SW 1271 (cell line): ENCODE measurements around the gene GRIK2.
"Not testable (repeated sequence)": the region's sequence is repeated elsewhere in the genome, so short reads cannot be mapped to it uniquely, and the experiment has no call there.

ENCODE experiments used
- DNase-seq, 2 experiments: peaks; one replicate each; lab custom pipeline; 2025; lab: John Stamatoyannopoulos, UW

GRIK2 gene

DNA sequence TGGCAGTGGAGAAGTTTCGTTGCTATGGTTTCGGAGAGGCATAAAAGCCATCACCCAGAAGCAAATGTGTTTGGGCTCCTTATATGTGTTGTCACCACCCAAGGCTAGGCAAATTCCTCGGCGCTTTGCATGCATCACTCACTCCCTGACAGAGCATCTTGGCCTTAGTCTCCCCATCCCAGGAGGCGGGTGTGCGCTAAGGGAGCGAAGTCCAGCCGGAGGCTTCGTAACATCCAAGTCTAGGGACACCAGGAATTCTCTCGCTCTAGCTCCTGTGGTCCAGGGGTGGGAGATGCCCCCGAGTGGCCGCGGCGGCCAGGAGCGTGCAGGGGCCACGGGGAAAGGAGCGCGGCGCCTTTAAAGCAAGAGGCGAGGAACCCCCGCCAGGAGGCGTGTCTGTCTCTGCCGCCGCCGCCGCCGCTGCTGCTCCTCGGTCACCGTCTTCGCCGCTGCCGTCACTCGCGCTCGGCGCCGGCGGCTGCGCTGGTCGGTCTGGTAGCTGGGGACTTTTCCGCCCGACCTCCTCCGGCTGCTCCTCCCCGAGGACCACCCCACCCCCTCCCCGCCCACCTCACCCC is at the start of gene GRIK2:
GRIK2 (plus strand) TSS at position 458 of the 578 bp plus-strand sequence.
- peak in 1 of 2 experiments; percentile 39 for DNase-seq

- DNase-seq: no peak
These were observed 48.6 kb upstream of the GRIK2 start for GRCh38 chr6:101344885-101345284.

DNA sequence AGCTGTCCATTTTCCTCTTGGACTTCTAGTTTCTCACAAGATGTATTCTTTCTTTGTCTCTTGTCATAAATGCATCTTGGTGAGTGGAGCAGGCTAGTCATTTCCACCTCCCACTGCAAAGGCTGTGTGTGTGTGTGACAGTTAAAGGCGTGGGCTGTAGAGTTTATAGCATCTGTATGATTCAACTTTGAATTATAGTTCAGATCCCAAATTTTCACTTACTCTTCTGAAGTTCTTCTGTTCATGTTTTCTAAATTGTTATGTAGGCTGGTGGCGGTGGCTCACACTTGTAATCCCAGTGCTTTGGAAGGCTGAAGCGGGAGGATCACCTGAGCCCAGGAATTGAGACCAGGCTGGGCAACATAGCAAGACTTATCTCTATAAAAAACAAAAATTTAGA is 44.7 kb upstream of the GRIK2 start:
- no peak for DNase-seq

DNA sequence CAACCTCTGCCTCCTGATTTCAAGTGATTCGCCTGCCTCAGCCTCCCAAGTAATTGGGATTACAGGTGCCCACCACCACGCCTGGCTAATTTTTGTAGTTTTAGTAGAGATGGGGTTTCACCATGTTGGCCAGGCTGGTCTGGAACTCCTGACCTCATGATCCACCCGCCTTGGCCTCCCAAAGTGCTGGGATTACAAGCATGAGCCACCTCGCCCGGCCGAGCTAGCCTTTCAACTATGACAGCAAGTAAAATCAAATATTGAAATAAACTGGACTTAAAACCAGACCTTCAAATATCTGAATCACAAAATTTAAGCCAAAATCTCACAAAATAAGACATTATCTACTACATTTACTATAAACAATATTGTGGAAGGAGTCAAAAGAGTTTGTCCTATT is 42.9 kb upstream of the GRIK2 start:
- not testable (repeated sequence) for DNase-seq

DNA sequence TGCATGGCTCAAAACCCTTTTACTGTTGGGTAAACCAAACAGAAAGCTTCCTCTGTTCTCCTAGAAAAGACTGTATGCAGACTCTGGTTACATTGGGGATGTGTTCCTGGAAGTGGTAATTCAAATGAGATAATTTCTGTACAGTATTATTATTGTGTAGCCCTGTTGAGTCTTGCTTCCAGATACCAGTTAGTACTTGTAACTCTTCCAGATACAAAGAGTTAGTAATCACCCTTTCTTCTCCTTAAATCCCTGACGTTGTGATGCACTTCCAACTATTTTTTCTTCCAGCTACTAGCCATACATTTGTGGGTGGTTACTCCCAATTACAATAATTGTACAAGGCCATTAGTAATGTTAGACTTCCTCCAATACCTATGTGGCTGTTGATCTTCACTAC is 42.3 kb upstream of the GRIK2 start:
- DNase-seq: no peak

DNA sequence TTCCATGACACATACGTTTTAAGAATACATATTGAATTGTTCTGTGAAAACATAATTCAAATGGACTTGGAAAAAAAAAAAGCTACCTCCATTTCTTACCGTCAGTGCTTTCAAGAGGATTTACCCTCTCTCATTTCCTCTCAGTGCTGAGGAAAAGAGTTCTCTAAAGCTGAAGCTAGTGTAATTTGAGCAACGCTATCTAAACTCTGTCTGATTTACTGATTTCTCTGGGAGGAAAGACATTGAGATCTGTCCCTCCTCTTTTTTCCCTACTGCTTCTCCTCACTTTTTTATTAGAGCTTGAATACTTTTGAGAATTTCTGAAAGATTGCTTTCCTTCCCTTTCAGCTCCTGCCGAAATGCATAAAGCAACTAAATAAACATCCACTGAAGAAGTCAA is 41.2 kb upstream of the GRIK2 start:
- no peak for DNase-seq

DNA sequence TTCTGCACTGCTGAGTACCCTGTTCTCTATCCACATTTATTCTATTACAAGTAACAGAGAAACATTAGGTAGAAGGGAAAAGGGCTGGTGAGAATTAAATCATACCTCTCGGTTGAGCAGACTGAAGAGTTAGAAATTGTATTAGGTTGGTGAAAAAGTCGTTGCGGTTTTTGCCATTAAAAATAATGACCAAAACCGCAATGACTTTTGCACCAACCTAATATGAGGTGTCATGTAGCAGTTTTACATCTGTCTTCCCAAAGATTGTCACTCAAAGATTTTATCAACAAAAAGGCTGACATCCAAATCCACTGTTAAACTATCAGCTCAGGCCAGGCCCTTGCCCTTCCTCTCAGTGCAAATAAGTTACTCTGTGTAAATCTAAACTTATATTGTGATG is 28.3 kb upstream of the GRIK2 start:
- DNase-seq: no peak

DNA sequence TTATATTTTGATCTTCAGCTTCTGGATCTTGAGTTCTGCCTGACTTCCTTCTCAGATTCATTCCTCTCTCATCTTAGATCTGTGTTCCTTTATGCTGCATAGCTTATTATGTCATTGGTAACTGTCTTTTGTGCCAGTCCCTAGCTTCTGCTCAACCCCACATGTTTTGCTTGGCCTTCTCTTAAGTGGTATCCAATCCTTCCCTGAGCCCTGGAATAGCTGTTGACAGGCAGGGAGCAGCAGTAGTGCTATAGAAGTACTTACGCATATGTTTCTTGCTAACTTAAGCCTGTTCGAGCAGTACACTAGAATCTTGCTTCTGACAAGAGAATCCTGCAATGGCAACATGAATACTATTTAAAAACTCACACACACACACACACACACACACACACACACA is 13.6 kb upstream of the GRIK2 start:
- DNase-seq: no peak

- no peak for DNase-seq
These were observed 12.4 kb upstream of the GRIK2 start for GRCh38 chr6:101380897-101381630.

- DNase-seq: not testable (repeated sequence)
These were observed 9.8 kb upstream of the GRIK2 start for GRCh38 chr6:101383747-101384146.

DNA sequence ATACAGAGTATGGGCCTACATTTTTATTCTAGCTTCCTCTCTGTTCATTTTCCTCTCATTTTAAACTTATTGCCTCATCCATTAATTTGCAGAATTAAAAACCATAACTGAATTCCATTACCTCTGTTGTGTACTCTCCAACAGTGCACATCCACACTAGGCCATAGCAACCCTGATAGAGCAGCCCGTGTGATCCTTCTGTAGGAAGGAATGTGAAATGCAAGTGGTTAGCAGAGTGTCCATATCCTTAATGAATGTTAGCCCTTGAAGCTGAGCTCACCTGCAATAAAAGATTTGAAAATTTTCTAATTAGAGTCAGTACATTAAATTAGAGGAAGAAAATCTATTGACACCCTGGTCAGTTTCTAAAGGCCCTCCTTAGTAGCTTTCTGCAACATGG is 6.5 kb upstream of the GRIK2 start:
- DNase-seq: peak in 1 of 2 experiments; percentile 7

DNA sequence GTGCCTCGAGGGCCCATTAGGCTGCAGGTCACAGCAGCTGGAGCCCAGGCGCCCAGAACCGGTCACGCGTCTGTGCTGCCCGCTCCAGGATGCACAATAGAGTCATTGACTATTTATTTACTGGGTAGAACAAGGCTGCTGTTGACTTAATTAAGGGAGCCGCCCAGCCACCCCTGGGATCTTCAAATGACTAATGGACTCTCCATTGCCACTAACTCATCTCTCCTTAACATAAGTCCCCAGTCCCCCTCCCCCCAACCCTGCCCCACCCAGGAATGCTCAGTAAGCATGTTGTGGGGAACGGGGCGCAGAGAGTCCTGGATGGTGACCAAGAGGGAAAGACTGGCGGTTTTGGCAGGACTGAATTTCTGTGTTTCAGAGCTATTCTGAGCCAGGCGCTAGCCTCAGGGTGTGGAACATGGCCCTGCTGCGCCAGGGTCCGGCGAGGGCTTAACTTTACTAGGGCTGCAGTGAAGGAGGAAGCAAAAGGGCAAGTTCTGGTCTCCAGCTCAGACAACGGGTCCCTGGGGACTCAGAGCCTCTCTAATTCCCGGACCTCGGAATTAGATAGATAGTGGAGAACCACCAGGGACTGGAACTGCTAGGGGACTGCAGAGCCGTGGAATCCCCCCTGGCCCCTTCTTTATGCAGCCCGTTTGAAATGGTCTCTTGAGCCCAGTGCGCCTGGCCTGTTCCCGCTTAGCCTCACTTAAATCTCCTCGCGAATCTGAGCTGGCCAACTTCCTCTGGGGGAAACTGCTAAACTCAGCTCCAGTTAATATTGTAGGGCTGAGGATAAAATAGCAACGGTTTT is 1.5 kb upstream of the GRIK2 start:
- no peak for DNase-seq

DNA sequence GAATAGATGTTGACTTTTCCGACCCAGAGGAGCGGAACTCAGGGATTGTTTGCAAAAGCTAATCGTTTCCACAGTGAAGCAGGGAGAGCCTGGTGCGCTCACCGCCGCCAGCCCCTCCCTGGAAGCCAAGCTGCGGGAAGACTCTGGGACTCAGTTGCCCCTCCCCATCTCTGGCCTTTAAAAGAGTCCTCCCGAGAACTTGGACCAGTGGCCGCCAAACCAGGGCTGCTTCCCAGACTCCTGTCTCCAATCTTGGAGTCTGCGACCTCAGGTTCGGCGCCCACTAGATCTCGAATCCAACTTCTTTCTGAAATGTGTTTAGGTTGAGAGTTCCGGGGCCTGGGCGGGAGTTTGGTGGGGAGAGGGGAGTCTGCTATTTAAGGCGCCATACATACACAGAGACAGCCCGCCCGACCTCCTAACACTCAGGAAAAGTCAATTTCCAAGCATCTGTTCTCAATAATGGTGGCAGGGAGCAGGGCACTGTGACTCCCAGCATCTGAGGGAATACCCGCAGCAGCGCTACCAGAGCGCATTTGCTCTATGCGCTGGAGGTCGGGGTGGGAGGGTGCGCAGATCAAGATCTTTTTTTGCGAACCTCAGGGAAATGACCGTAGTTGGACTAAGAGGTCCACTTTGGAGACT is 800 bp upstream of the GRIK2 start:
- DNase-seq: no peak

GRCh38 chr6:101393829-101394251 is 332 bp downstream of the GRIK2 start:
- DNase-seq: peak in 1 of 2 experiments; percentile 27

DNA sequence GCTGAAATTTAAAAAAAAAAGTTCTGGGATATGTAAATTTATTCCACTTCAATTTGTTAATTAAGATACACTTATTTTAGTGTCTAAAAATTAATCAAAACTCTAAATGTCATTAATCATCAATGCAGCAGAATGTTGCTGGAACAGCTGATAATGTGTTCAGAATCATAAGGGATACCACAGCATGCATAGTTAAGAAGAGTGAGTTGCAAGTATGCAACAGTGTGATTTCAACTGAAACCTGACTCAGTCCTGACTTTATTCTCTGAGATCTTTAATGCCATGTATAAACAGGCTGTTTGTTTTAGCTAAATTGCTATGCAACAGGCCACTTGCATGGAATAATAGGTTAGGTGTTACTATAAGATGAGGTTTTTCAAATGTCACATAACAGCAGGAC is 1.4 kb downstream of the GRIK2 start:
- DNase-seq: no peak

DNA sequence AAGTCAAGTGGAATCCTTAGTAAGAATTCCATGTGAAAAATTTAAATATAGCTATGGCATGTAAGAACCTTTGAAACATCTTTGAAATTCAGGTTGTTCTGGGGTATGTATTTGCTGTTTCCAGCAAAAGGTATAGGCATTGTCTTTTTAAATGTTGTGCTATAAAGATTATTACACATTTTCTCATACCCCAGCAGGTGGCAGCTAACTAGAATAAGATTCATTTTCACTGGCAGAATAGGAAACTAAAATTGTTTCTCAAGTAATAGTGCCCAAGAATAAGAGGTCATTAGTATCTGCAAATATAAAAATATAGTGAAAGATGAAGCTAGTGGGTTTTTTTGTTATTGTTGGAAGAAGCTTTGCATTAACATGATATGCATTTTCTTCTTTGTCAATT is 1.8 kb downstream of the GRIK2 start:
- peak in 1 of 2 experiments; percentile 48 for DNase-seq

DNA sequence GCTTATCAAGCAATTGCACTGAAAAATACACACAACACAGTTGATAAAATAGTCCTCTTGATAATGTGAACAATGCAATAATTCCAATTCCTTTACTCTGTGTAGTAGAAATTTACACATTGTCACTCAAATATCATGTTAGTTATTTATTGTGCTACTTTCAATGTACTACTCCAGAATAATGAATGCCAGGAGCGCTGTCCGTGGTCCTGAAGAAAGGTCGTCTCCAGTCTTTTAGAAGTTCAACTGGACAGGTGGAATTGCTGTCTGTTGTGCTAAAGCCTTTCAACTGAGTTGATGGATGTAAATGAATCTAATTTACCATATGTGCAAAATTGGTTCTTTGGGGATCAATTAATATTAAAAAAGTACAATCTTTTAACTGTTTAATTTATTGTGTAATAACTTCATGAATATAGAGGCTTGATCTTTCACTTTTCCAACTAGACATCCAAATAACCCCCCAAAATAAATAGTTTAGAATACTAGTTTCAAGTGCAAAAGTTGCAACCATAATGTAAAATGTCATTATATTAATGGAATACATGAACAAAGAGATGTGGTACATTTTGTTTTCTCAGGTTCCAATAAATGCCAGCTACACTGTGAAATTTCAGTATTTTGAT is 3.2 kb downstream of the GRIK2 start:
- DNase-seq: no peak

GRCh38 chr6:101397199-101397598 is 3.7 kb downstream of the GRIK2 start:
- peak in 1 of 2 experiments; percentile 41 for DNase-seq

GRCh38 chr6:101398716-101399615 is 5.5 kb downstream of the GRIK2 start:
- DNase-seq: no peak

- no peak for DNase-seq
These were observed 6.2 kb downstream of the GRIK2 start for GRCh38 chr6:101399616-101400162.
